Cardiac fibroblast (primary cell): ENCODE data around the gene NPTXR.
A peak's percentile ranks its signal among the peaks of the same experiment; 100 is the strongest.

Experiments used
- DNase-seq, 2 donors: peaks; one replicate each; pipeline versions ENCODE4 v3.0.0 to v3.0.0-alpha.2; 2010; ENCODE audit warnings: low read depth in 2 of 2
- H3K4me3 ChIP-seq, 2 donors: replicated peaks in 1 of 2; 1 replicate in 1 of 2; 2 replicates in 1 of 2; pipeline ENCODE4 v1.5.1; 2011; ENCODE audit warnings: low read depth in 2 of 2, low read length in 2 of 2, mild to moderate bottlenecking in 2 of 2, moderate library complexity in 1 of 2
- CTCF ChIP-seq: IDR thresholded peaks from one replicate; pipeline ENCODE4 v1.5.1; 2011; ENCODE audit warnings: low read depth, mild to moderate bottlenecking, low read length, inconsistent platforms

NPTXR gene

GRCh38 chr22:38837414-38837928, 6.4 kb downstream of the NPTXR start:
- TF ChIP-seq CTCF, result no peak
- H3K4me3 ChIP-seq, result no peak overlapping the region
- DNase-seq, result no peak

- no peak overlapping the region for H3K4me3 ChIP-seq
- DNase-seq, result peak in 1 of 2 donors; percentile 43
- TF ChIP-seq CTCF, result no peak
Measured at GRCh38 chr22:38835888-38836301, 7.9 kb downstream of the NPTXR start.

GRCh38 chr22:38834991-38835390, 8.8 kb downstream of the NPTXR start:
- TF ChIP-seq CTCF, result no peak
- H3K4me3 ChIP-seq, result no peak overlapping the region
- DNase-seq, result no peak

GRCh38 chr22:38834215-38834953, 9.4 kb downstream of the NPTXR start:
- no peak for DNase-seq
- no peak for TF ChIP-seq CTCF
- H3K4me3 ChIP-seq, result no peak overlapping the region

- H3K4me3 ChIP-seq, result no peak overlapping the region
- no peak for TF ChIP-seq CTCF
- DNase-seq, result no peak
Measured at GRCh38 chr22:38833061-38833460, 10.8 kb downstream of the NPTXR start.

GRCh38 chr22:38832005-38832978, 11.5 kb downstream of the NPTXR start:
- TF ChIP-seq CTCF, result no peak
- no peak overlapping the region for H3K4me3 ChIP-seq
- no peak for DNase-seq
